Melanocyte of skin (primary cell): ENCODE data around the gene PRKD1. TPM values are rescaled to one million over a fixed set of nuclear protein-coding genes. Genes with fewer than 3 reads are reported as not detected.

ENCODE experiments used
- small RNA-seq, 2 donors: library from RNA; depleted of rRNA; stranded (forward); fragments of <200 nt; gene quantifications; one replicate each; pipeline ENCODE3, GENCODE V24; 2012
- total RNA-seq, 2 donors: library from RNA; depleted of rRNA; stranded (reverse); fragments of >200 nt; gene quantifications; 2 replicates each; pipeline ENCODE4 v1.2.3, GENCODE V29; 2012

Gene PRKD1
- total RNA-seq, result 10 to 100 TPM; 20.3 to 25.0 TPM

DNA sequence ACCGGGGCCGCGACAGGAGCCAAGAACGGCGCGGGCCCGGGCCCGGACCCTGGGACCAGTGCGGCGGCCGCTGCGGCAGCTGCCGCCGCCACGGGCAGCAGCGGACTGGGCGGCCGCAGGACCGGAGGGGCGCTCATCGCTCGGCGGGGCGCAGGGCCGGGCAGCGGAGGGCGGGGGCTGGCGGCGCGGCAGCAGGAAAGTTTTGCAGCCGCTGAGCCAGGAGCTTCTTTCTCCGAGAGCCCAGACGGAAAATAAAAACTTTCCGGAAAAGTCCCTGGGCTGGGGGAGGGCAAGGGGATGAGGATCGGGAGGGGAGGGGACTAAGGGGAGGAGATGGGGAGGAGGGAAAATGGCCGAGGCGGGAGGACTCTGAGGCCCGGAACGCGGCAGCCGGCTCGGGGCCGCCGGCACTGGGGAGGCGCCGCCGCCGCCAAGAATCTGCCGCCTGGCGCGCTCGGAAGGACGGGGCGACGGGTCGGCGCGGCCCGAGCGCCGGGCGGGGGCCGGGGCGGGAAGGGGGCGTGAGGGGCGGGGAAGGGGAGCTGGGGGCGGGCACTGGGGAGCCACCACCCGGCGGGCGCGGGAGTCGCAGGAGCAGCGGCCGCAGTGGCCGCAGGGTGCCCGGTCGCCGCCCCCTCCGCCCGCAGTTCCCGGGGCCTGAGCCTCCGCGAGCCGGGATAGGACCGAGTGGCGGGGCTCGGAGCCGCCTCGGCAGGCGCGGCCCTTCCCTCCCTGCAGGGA is at the start of gene PRKD1:
Gene PRKD1, minus strand, starts transcription at position 472 of the 741 bp plus-strand sequence.

Small RNA genes lying within 50 kb of the gene (small RNA-seq; reads per million reads assigned to genes)
- gene RNU6-1234P, result 0 reads per million in 2 donors
